Erythroblast (primary cell): ENCODE results near the gene TMEM198.

Source experiments
- GATA1 ChIP-seq: IDR thresholded peaks from 2 replicates; pipeline ENCODE4 v1.6.1; 2011; ENCODE audit warnings: low read depth, mild to moderate bottlenecking, control low read depth, low read length, moderate library complexity
- POLR2A ChIP-seq: IDR thresholded peaks from 2 replicates; pipeline ENCODE4 v1.6.1; 2011; ENCODE audit warnings: mild to moderate bottlenecking, low read length

DNA sequence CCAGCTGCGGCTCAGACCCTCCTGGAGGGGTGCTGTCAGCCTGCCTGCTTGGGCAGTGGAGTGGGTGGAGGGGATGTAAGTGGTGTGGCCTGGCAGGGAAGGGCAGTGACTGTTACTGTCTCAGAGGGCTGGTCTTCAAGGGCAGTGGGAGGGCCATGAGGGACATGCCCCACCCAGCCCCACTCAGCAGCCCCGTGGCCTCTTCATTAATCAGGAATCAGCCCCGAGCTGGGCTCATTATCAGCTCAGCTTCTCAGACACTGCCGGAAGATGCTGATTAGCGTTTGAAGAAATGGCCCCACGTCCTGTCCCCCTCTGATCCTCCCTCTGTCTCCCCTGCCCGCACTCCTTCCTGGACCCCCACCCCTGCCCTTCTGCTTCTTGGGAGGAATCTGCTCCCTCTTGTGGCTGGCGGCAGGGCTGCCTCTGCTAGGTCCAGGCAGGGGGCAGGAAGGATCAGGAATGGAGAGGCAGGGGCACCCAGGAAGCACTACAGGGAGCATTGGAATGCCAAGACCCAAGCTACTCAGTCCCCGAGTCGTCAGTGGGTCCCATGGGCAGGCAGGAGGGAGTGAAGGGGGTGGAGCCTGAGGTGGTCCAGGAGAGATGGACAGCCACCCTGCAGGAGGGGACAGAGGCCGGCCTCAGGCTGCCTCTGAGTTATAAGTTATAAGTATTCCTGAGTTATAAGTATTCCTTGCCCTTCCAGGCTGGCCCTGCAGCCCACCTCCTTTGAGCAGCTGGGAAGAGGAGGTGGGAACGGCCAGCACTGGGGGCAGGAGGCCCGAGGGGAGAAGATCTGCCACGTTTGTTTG is 22.6 kb upstream of the TMEM198 start:
- TF ChIP-seq POLR2A: no peak
- TF ChIP-seq GATA1: no peak
